Right renal pelvis (tissue), 4 donors: ENCODE results near the gene TJAP1. TPM values are rescaled to one million over a fixed set of nuclear protein-coding genes. Genes with fewer than 3 reads are reported as not detected.
A peak's percentile ranks its signal among the peaks of the same experiment; 100 is the strongest.

Source experiments
- DNase-seq, 4 donors: peaks; one replicate each; pipeline ENCODE4 v3.0.0-alpha.2; 2013; ENCODE audit warnings: low read depth in 4 of 4, low spot score in 3 of 4, missing footprints in 1 of 4
- polyA plus RNA-seq, 4 donors: library from polyadenylated mRNA; unstranded; fragments of 120-200 nt; gene quantifications; one replicate each; pipeline ENCODE4 v1.2.1, GENCODE V29; 2013; ENCODE audit not compliant: insufficient read length in 4 of 4

The TJAP1 gene
- polyA plus RNA-seq, result 10 to 100 TPM; 27.4 to 35.7 (median 32.0) TPM

GRCh38 chr6:43477235-43478007, at the start of gene TJAP1:
Gene TJAP1 (plus strand): TSS chr6:43477570. CDS start chr6:43499002, 21,432 bp downstream.
- DNase-seq, result peak; percentile 81 to 84 (median 82)

GRCh38 chr6:43428112-43428570, 49.2 kb upstream of the TJAP1 start:
- no peak for DNase-seq

GRCh38 chr6:43428874-43429273, 48.5 kb upstream of the TJAP1 start:
- no peak for DNase-seq

GRCh38 chr6:43432009-43432945, 45.1 kb upstream of the TJAP1 start:
- no peak for DNase-seq

GRCh38 chr6:43433148-43433547, 44.2 kb upstream of the TJAP1 start:
- no peak for DNase-seq

- DNase-seq, result no peak
These were observed 43.1 kb upstream of the TJAP1 start for GRCh38 chr6:43434001-43434840.

GRCh38 chr6:43434943-43435342, 42.4 kb upstream of the TJAP1 start:
- no peak for DNase-seq

- DNase-seq, result no peak
These were observed 41.5 kb upstream of the TJAP1 start for GRCh38 chr6:43435682-43436437.

- DNase-seq, result peak in 2 of 4 donors; percentile 29 to 44
These were observed 40.6 kb upstream of the TJAP1 start for GRCh38 chr6:43436577-43437282.

GRCh38 chr6:43437700-43438099, 39.7 kb upstream of the TJAP1 start:
- DNase-seq, result no peak

GRCh38 chr6:43442935-43443334, 34.4 kb upstream of the TJAP1 start:
- DNase-seq, result no peak

GRCh38 chr6:43444036-43444435, 33.3 kb upstream of the TJAP1 start:
- DNase-seq, result no peak

- DNase-seq, result no peak
These were observed 32.8 kb upstream of the TJAP1 start for GRCh38 chr6:43444582-43444981.

GRCh38 chr6:43445576-43445975, 31.8 kb upstream of the TJAP1 start:
- DNase-seq, result no peak

- no peak for DNase-seq
These were observed 29.8 kb upstream of the TJAP1 start for GRCh38 chr6:43447604-43448003.

- DNase-seq, result no peak
These were observed 28.5 kb upstream of the TJAP1 start for GRCh38 chr6:43448916-43449315.

GRCh38 chr6:43450699-43451131, 26.7 kb upstream of the TJAP1 start:
- DNase-seq, result no peak

GRCh38 chr6:43451348-43451747, 26.0 kb upstream of the TJAP1 start:
- no peak for DNase-seq

- DNase-seq, result no peak
These were observed 25.4 kb upstream of the TJAP1 start for GRCh38 chr6:43451939-43452338.
